K562 (cell line): ENCODE measurements around the gene SOX14. TPM values are rescaled to one million over a fixed set of nuclear protein-coding genes. Genes with fewer than 3 reads are reported as not detected.

Experiments
- ATAC-seq: fragments of 200-7000 bp; cut with Tn5 transposase; 3 replicates; pipeline ENCODE4 v1.9.1; 2020; ENCODE audit warnings: moderate library complexity
- BruUV-seq: library from RNA; stranded (reverse); fragments of 400-500 nt; replicated peaks from 2 replicates; lab custom pipeline; 2021; lab: Mats Ljungman, UMichigan
- CTCF ChIA-PET: fragments of 300-600 bp; formaldehyde crosslinking; extraction: SDS; loops from one replicate; lab custom pipeline; 2021; ENCODE audit warnings: low intra/inter-chr PET ratio; lab: Yijun Ruan, JAX
- POLR2A ChIA-PET: fragments of 300-600, 350-650 bp; sonication (Branson Sonifier 250); formaldehyde crosslinking; extraction: SDS; loops from one replicate; lab custom pipeline; 2021; ENCODE audit warnings: antibody characterized with exemption, inconsistent platforms; lab: Yijun Ruan, JAX
- DNase-seq, 4 experiments: peaks; one replicate each; pipeline versions ENCODE4 v3.0.0 to v3.0.0-alpha.2; 2011 to 2018; ENCODE audit warnings: low spot score in 3 of 4, mixed read lengths in 3 of 4; ENCODE audit errors: extremely low read depth in 1 of 4
- FAIRE-seq: peaks from 2 replicates; lab custom pipeline; 2011; peaks lifted over from hg19 to GRCh38; lab: Jason Lieb, UNC
- H2AFZ ChIP-seq: 2 replicates; pipeline ENCODE4 v1.6.0; 2011; ENCODE audit warnings: low read depth, low read length, control low read depth, inconsistent platforms
- H3K27ac ChIP-seq: fragments of 200-600 bp; 3 replicates; pipeline ENCODE4 v1.8.0; 2011; ENCODE audit warnings: low read depth, mild to moderate bottlenecking, control low read depth, inconsistent platforms, low read length, moderate library complexity, mixed read lengths; ENCODE audit errors: extremely low read depth
- H3K27me3 ChIP-seq, 2 experiments: fragments of 300-600 bp in 1 of 2; 2 replicates in 1 of 2; 3 replicates in 1 of 2; pipeline versions ENCODE4 v1.6.0 to v1.8.0; 2011; ENCODE audit warnings: inconsistent platforms in 2 of 2, low read length in 2 of 2, mild to moderate bottlenecking in 1 of 2, mixed read lengths in 1 of 2, moderate library complexity in 1 of 2; ENCODE audit not compliant: control insufficient read depth in 2 of 2, insufficient read depth in 2 of 2
- H3K36me3 ChIP-seq: fragments of 300-600 bp; 3 replicates; pipeline ENCODE4 v1.8.0; 2011; ENCODE audit warnings: mild to moderate bottlenecking, low read length, inconsistent platforms; ENCODE audit not compliant: control insufficient read depth, insufficient read depth
- H3K4me1 ChIP-seq, 2 experiments: fragments of 200-600 bp in 1 of 2; replicated peaks in 1 of 2; 2 replicates in 1 of 2; 3 replicates in 1 of 2; pipeline versions ENCODE4 v1.5.1 to v1.8.0; 2011; ENCODE audit warnings: inconsistent platforms in 2 of 2, low read length in 2 of 2, mild to moderate bottlenecking in 1 of 2, mixed read lengths in 1 of 2, moderate library complexity in 1 of 2; ENCODE audit not compliant: control insufficient read depth in 2 of 2, insufficient read depth in 2 of 2
- H3K4me2 ChIP-seq: 2 replicates; pipeline ENCODE4 v1.6.1; 2011; ENCODE audit warnings: low read length, control low read depth, inconsistent platforms, mixed read lengths; ENCODE audit not compliant: insufficient read depth
- H3K4me3 ChIP-seq: fragments of 200-600 bp; sonication (generic), shearing (Covaris generic); 2 replicates; pipeline ENCODE4 v1.5.1; 2016; ENCODE audit warnings: control low read depth, inconsistent platforms
- H3K79me2 ChIP-seq: fragments of 200-600 bp; 3 replicates; pipeline ENCODE4 v1.8.0; 2011; ENCODE audit warnings: low read length, inconsistent platforms; ENCODE audit not compliant: control insufficient read depth, insufficient read depth
- H3K9ac ChIP-seq, 2 experiments: 2 replicates each; pipeline versions ENCODE4 v1.6.0 to v1.6.1; 2011; ENCODE audit warnings: low read depth in 2 of 2, low read length in 2 of 2, control low read depth in 1 of 2, inconsistent platforms in 1 of 2, mild to moderate bottlenecking in 1 of 2, mixed read lengths in 1 of 2; ENCODE audit not compliant: insufficient read depth in 1 of 2
- H3K9me1 ChIP-seq: one replicate; pipeline ENCODE4 v1.6.0; 2011; ENCODE audit warnings: inconsistent platforms, mild to moderate bottlenecking, low read length, moderate library complexity; ENCODE audit not compliant: control insufficient read depth, insufficient read depth
- H3K9me3 ChIP-seq: replicated peaks from 2 replicates; pipeline ENCODE4 v1.5.1; 2011; ENCODE audit warnings: low read depth, low read length, inconsistent platforms; ENCODE audit not compliant: control insufficient read depth, insufficient read depth
- H4K20me1 ChIP-seq: replicated peaks from 2 replicates; pipeline ENCODE4 v1.6.1; 2011; ENCODE audit warnings: low read length, inconsistent platforms, mixed read lengths; ENCODE audit not compliant: control insufficient read depth, insufficient read depth
- CREBBP ChIP-seq: IDR thresholded peaks from one replicate; pipeline ENCODE4 v1.6.1; 2012; ENCODE audit warnings: low read depth, mild to moderate bottlenecking, control low read depth, inconsistent platforms, low read length
- DMBX1 ChIP-seq: fragments of 250-450 bp; sonication (Bioruptor Pico); IDR thresholded peaks from 2 replicates; pipeline ENCODE4 v1.8.0; 2022; ENCODE audit warnings: inconsistent platforms, mild to moderate bottlenecking, moderate library complexity, borderline replicate concordance
- PHF8 ChIP-seq: fragments of 200-600 bp; sonication (generic); IDR thresholded peaks from 2 replicates; pipeline ENCODE4 v1.6.1; 2012; ENCODE audit warnings: mixed run types, mild to moderate bottlenecking, inconsistent platforms, low read length, moderate library complexity, borderline replicate concordance
- POLR3A ChIP-seq: IDR thresholded peaks from 2 replicates; pipeline ENCODE4 v1.6.1; 2011; ENCODE audit warnings: borderline replicate concordance, mild to moderate bottlenecking, moderate library complexity; ENCODE audit not compliant: insufficient read length, insufficient read depth; ENCODE audit errors: extremely low read depth
- TAF15 ChIP-seq: fragments of 200-400 bp; formaldehyde crosslinking; IDR thresholded peaks from 2 replicates; pipeline ENCODE4 v1.6.1; 2017; ENCODE audit warnings: mild to moderate bottlenecking, low read depth, low read length, moderate library complexity
- ZKSCAN1 ChIP-seq: fragments of 150-350 bp; IDR thresholded peaks from 2 replicates; pipeline ENCODE4 v1.6.1; 2016; ENCODE audit warnings: low read depth, low read length
- ZNF134 ChIP-seq: fragments of 250-450 bp; sonication (Bioruptor Pico); conservative IDR thresholded peaks from 2 replicates; pipeline ENCODE4 v1.4.0; 2020
- WGBS: fragments of 100-300 bp; shearing (Covaris generic); methylation state at CpG from one replicate; pipeline ENCODE4 v1.1.6; 2016; ENCODE audit warnings: low coverage, mixed read lengths; ENCODE audit not compliant: insufficient coverage; ENCODE audit errors: missing lambda C conversion rate; 5-methylcytosine and 5-hydroxymethylcytosine counted together
- in situ Hi-C: fragments of 300-500 bp; cut with MboI; formaldehyde crosslinking; loops from 4 replicates; pipeline ENCODE4 v1.15.0; 2018; ENCODE audit warnings: inconsistent platforms, mixed read lengths
- intact Hi-C: fragments of 100-400 bp; cut with micrococcal nuclease; formaldehyde crosslinking; loops from 2 replicates; pipeline ENCODE4 v1.14.2; 2022
- polyA plus RNA-seq, 8 experiments: library from polyadenylated mRNA; depleted of rRNA in 4 of 8; stranded (reverse) in 5 of 8; unstranded in 3 of 8; fragments of >200 nt; fragmentation: Nextera tagmentation in 2 of 8; fragmentation: Illumina TruSeq in 1 of 8; extraction: Ambion mirVana in 2 of 8; extraction: Trizol in 1 of 8; gene quantifications; 2 replicates each; pipeline versions ENCODE4 v1.2.1 to v1.2.3, GENCODE V29; 2011 to 2014; ENCODE audit warnings: inconsistent platforms in 1 of 8, missing spikeins in 1 of 8
- total RNA-seq, 7 experiments: library from RNA; depleted of rRNA in 6 of 7; stranded (reverse); fragments of >200 nt in 6 of 7; fragmentation: Illumina TruSeq in 2 of 7; extraction: Trizol in 2 of 7; gene quantifications; 2 replicates each; pipeline versions ENCODE4 v1.2.1 to v1.2.3, GENCODE V29; 2011 to 2021; ENCODE audit warnings: low replicate concordance in 1 of 7
- TF ChIP-seq, protein P1 (sequence below): fragments of 450-650 bp; conservative IDR thresholded peaks from 2 replicates; pipeline ENCODE4 v1.6.1; 2016; ENCODE audit warnings: missing genetic modification characterization, low read depth, mild to moderate bottlenecking, missing compliant biosample characterization, moderate library complexity
- TF ChIP-seq, protein P2 (sequence below): fragments of 150-350 bp; conservative IDR thresholded peaks from 2 replicates; pipeline ENCODE4 v1.6.1; 2014; ENCODE audit warnings: low read length
- TF ChIP-seq, protein P3 (sequence below): sonication (generic); formaldehyde crosslinking; IDR thresholded peaks from 2 replicates; pipeline ENCODE4 v1.8.1; 2023; ENCODE audit warnings: mild to moderate bottlenecking, missing genetic modification reagents
- TF ChIP-seq, protein P4 (sequence below): sonication (generic); formaldehyde crosslinking; IDR thresholded peaks from 2 replicates; pipeline ENCODE4 v1.8.0; 2023; ENCODE audit warnings: missing genetic modification reagents, mild to moderate bottlenecking, borderline replicate concordance

The SOX14 gene
- total and polyA plus RNA-seq, 9 of the 15 experiments (the other 6 are each of a cell fraction or from before 2014, with no cell fraction given): not detected

DNA sequence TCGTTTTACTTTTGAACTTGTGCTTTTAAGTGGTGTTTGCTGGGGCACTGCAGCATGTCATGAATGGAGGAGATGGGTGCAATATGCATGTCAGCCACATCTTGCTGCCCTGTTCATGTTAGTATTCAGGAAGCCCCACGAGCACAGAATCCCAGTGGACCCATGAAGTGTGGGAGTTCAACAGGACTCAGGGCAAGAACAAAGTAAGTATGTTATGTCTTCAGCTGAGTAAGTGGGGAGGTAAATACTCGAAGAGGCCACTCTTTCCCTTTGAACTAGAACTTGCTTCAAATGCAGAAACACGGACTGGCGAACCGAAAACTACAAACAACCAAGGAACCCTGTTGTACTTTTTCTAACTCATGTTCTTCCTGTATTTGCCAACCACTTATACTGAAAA lies 23.4 kb downstream of the SOX14 start:
- ChIA-PET POLR2A (no interaction called here), CTCF (no interaction called here)
- no peak for ATAC-seq
- Histone ChIP-seq H3K4me1 (no peaks in the 10 kb centered on the region), H3K27ac (no peak overlapping the region), H3K4me2 (no peak overlapping the region), H2AFZ (no peak overlapping the region), H3K36me3 (no peaks in the 10 kb centered on the region), H3K9me1 (no peaks in the 10 kb centered on the region), H3K27me3 (no peaks in the 10 kb centered on the region), H3K79me2 (no peaks in the 10 kb centered on the region), H3K9me3 (no peaks in the 10 kb centered on the region), H3K9ac (no peak overlapping the region), H3K4me3 (no peak overlapping the region), H4K20me1 (no peaks in the 10 kb centered on the region)
- no peak for DNase-seq
- FAIRE-seq: no peak
- in situ Hi-C loops: no loop called here
- intact Hi-C loops: no loop called here
- 0% methylated on average over 4 of the region's 6 CpGs for WGBS
- BruUV-seq: no TSS peak
- TF ChIP-seq PHF8: no peak
- TF ChIP-seq, protein P1, sequence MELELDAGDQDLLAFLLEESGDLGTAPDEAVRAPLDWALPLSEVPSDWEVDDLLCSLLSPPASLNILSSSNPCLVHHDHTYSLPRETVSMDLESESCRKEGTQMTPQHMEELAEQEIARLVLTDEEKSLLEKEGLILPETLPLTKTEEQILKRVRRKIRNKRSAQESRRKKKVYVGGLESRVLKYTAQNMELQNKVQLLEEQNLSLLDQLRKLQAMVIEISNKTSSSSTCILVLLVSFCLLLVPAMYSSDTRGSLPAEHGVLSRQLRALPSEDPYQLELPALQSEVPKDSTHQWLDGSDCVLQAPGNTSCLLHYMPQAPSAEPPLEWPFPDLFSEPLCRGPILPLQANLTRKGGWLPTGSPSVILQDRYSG: no peak
- TF ChIP-seq, protein P2, sequence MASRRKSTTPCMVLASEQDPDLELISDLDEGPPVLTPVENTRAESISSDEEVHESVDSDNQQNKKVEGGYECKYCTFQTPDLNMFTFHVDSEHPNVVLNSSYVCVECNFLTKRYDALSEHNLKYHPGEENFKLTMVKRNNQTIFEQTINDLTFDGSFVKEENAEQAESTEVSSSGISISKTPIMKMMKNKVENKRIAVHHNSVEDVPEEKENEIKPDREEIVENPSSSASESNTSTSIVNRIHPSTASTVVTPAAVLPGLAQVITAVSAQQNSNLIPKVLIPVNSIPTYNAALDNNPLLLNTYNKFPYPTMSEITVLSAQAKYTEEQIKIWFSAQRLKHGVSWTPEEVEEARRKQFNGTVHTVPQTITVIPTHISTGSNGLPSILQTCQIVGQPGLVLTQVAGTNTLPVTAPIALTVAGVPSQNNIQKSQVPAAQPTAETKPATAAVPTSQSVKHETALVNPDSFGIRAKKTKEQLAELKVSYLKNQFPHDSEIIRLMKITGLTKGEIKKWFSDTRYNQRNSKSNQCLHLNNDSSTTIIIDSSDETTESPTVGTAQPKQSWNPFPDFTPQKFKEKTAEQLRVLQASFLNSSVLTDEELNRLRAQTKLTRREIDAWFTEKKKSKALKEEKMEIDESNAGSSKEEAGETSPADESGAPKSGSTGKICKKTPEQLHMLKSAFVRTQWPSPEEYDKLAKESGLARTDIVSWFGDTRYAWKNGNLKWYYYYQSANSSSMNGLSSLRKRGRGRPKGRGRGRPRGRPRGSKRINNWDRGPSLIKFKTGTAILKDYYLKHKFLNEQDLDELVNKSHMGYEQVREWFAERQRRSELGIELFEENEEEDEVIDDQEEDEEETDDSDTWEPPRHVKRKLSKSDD: no peak
- no peak for TF ChIP-seq TAF15
- no peak for TF ChIP-seq ZKSCAN1
- TF ChIP-seq, protein P3, sequence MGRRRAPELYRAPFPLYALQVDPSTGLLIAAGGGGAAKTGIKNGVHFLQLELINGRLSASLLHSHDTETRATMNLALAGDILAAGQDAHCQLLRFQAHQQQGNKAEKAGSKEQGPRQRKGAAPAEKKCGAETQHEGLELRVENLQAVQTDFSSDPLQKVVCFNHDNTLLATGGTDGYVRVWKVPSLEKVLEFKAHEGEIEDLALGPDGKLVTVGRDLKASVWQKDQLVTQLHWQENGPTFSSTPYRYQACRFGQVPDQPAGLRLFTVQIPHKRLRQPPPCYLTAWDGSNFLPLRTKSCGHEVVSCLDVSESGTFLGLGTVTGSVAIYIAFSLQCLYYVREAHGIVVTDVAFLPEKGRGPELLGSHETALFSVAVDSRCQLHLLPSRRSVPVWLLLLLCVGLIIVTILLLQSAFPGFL (CRISPR knock-in tag): no peak
- TF ChIP-seq ZNF134 (CRISPR knock-in tag): no peak
- no peak for TF ChIP-seq DMBX1
- TF ChIP-seq POLR3A: no peak
- TF ChIP-seq CREBBP: no peak
- TF ChIP-seq, protein P4, sequence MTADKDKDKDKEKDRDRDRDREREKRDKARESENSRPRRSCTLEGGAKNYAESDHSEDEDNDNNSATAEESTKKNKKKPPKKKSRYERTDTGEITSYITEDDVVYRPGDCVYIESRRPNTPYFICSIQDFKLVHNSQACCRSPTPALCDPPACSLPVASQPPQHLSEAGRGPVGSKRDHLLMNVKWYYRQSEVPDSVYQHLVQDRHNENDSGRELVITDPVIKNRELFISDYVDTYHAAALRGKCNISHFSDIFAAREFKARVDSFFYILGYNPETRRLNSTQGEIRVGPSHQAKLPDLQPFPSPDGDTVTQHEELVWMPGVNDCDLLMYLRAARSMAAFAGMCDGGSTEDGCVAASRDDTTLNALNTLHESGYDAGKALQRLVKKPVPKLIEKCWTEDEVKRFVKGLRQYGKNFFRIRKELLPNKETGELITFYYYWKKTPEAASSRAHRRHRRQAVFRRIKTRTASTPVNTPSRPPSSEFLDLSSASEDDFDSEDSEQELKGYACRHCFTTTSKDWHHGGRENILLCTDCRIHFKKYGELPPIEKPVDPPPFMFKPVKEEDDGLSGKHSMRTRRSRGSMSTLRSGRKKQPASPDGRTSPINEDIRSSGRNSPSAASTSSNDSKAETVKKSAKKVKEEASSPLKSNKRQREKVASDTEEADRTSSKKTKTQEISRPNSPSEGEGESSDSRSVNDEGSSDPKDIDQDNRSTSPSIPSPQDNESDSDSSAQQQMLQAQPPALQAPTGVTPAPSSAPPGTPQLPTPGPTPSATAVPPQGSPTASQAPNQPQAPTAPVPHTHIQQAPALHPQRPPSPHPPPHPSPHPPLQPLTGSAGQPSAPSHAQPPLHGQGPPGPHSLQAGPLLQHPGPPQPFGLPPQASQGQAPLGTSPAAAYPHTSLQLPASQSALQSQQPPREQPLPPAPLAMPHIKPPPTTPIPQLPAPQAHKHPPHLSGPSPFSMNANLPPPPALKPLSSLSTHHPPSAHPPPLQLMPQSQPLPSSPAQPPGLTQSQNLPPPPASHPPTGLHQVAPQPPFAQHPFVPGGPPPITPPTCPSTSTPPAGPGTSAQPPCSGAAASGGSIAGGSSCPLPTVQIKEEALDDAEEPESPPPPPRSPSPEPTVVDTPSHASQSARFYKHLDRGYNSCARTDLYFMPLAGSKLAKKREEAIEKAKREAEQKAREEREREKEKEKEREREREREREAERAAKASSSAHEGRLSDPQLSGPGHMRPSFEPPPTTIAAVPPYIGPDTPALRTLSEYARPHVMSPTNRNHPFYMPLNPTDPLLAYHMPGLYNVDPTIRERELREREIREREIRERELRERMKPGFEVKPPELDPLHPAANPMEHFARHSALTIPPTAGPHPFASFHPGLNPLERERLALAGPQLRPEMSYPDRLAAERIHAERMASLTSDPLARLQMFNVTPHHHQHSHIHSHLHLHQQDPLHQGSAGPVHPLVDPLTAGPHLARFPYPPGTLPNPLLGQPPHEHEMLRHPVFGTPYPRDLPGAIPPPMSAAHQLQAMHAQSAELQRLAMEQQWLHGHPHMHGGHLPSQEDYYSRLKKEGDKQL (CRISPR knock-in tag): no peak
- TF ChIP-seq, all 486 proteins: peak for 0
